Stimulated activated naive CD4-positive, alpha-beta T cell treated with Interleukin-2 at 50 U/mL for 16 hours (primary cell): ENCODE results near the gene ASPA.
A peak's percentile ranks its signal among the peaks of the same experiment; 100 is the strongest.

ENCODE experiments used
- DNase-seq: peaks from one replicate; lab custom pipeline; 2025; lab: John Stamatoyannopoulos, UW

Gene ASPA

DNA sequence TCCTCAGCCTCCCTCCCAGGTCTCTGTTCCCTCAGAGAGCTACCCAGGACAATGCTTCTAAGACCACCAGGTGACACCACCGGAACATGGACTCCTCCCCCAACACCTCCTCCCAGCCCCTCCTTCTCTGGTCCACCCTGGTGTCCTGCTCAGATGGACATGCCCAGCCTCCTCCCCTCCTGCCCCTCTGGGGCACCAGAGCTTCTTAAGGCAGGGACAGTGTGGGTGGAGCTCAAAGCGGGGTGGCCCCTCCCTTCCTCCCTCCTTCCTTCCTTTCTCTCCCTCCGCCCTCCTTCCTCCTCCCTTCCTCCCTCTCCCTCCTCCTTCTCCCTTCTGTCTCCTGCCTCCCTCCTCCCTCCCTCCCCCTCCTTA lies 59.1 kb downstream of the ASPA start:
- DNase-seq, result no peak

DNA sequence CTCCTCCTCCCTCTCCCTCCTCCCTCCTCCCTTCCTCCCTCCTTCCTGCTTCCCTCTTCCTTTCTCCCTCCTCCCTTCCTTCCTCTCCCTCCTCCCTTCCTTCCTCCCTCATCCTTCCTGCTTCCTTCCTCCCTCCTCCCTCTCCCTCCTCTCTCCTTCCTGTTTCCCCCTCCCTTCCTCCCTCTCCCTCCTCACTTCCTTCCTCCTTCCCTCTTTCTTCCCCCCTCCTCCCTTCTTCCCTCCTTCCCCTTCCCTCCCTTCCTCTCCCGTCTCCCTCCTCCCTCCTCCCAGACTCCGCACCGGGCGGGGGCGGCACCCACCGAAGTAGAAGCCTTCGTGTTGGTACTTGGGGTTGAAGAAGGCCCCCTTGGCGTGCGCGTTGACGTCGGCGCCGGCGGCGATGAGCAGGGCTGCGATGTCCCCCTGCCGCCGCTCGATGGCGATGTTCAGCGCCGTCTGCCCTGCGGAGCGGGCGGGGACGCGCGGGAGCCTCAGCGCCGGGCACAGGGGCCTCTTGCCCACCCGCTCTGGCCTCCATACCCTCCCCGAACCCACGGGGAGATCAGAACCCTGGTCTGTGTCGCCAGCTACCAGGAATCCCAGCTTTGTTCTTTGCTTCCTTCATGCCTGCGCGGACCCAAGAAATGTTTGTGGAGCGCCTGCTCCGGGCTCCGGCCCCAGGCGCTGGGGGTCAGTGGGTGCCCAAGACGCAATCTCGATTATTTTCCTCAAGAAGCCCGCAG lies 59.6 kb downstream of the ASPA start:
- peak; percentile 40 for DNase-seq

DNA sequence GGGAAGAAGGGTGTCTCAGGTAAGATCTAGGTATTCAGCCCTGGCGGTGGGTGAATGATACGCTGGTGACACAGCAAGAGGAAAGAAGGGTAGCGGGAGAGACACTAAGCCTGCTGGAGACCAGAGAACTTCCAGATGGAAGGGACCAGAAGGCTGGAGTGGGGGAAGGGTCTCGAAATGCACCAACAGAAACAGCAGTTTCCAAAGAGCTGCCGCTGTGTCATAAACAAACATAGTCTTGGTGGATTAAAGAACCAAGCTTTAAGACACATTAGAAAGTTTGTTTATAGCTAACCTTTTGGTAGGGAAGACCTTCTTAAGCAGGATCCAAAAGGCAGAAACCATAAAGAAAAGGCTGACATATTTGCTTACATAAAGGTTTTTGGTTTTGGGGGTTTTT lies 60.9 kb downstream of the ASPA start:
- DNase-seq, result no peak

DNA sequence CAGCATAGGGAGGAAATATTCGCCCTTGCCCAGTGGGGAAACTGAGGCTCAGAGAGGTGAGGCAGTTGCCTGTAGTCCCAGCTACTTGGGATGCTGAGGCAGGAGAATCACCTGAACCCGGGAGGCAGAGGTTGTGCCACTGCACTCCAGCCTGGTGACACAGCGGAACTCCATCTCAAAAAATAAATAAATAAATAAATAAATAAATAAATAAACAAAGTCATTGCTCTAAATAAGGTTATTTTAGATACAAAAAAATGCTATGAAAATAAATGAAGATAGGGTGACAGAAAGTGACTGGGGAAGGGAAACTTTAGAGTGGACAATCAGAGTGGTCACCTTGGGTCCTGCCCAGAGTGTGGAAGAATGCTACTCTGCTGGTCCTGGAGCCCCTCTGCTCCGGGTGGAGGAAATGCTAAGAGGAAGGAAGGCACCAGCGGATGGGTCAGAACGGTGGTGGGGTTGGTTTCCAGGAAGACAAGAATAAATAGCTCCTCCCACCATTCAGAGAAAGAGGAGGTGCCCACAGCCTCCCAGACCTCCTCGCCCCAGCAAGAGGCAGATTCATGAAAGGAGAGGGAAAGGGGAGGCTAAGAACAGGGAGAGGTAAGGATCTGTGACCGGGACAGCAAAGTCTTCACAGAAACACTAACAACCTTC lies 64.2 kb downstream of the ASPA start:
- no peak for DNase-seq

DNA sequence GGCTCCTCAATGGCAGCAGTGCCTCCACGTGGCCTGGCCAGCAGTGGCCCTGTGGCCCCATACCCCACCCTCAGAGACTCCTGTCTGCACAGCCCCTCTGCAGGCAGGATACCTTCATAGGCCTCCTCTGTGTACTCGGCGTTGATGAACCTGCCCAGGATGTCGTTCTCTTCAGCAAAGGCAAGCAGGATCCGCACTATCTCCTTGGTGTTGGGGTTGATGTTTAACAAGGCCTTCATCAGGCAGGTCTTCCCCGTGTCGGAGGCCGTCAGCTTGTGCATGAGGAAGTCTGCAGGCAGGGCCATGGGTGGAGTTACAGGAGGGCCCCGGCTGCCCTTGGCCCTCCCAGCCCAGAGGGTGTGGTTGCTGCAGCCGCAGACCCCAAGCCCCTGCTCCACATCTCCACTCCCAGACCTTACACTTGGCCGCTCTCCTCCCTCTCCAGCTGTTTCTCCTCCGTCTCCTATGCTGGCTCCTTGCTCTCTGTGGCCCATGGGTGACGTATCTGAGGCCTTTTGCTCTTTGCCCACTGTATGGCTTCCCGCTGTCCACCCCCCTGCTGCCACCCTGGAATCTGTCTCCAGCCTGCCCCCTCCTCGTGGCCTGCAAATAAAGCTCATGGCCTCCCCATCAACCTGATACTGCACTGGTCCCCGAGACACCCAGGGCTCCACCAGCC lies 66.8 kb downstream of the ASPA start:
- no peak for DNase-seq

DNA sequence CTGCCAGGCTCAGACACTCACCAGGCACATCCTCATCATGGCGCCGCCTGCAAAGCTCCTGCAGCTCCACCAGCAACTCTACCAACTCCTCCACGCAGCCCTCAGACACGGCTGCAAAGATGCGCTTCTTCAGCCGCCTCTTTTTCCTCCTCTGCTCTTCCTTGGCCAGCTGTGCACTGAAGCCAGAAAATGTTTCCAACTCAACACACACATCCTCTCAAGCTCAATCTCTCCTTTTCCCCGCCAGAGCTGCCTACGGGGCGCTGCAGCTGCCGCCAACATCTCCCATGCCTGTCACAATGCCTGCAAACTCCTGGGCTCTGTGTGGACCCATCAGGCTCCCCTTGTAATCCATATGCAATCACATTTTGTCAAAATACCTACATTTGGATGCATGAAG lies 67.7 kb downstream of the ASPA start:
- DNase-seq, result no peak

DNA sequence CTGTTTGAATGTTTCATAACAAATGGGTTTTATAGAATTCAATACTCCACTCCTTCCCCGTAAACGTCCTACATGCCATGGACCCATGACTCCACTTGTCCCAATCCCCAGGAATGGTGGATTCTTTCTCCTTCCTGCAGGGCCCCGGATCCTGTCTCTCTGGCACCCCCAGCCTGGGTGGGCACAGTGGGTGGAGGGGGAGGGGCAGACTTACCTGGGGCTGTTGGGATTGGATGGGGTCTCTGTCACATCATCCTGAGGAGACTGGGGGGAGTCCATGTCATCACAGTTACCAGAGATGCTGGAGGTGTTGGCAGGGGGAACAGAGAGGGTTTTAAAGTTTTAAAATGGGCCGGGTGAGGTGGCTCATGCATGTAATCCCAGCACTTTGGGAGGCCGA lies 68.6 kb downstream of the ASPA start:
- DNase-seq, result no peak

DNA sequence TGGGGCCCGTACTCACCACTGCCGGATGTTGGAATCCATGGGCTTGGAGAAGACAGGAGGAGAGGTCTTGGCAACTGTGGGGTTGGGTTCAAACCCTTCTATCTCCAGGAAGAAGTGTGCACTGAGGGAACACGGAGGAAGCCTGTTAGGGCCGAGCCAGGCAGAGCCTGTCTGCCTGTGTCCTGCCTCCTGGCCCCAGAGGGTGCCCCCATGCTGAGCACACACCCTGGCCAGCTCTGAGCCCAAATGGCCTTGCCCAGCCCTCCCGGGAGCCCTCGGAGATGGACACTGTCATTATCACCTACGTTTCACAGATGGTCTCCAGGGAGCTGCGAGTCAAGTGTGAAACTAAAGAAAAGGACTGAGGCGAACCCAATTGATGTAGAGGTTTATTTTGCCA lies 69.4 kb downstream of the ASPA start:
- DNase-seq, result no peak

DNA sequence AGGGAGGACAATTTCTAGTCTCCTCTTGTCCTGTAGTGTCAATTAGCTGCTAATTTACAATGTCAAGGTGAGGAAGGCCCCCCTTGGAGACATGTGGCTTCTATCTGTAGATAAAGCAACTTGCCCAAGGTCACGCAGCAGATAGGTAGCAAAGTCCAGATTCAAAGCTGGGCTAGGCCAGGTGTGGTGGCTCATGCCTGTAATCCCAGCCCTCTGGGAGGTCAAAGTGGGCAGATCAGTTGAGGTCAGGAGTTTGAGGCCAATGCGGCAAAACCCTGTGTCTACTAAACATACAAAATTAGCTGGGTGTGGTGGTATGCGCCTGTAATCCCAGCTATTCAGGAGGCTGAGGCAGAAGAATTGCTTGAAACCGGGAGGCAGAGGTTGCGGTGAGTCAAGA lies 70.7 kb downstream of the ASPA start:
- no peak for DNase-seq

DNA sequence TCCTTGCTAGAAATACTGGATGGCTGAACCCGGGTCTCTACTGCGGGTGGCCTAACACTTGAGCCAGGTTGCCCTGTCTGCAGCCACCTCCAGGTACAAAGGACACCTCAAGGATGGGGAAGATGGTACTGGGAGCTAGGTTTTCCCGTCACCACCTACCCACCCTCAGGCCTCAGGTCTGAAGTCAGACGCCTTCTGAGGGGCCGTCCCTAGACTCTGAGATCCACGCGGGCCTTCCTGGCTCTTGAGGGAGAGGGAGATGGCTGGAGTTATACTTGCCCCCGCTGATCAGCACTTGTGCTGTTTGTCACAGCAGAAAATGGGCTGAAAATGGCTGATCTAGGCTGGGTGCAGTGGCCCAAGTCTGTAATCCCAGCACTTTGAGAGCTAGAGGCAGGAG lies 71.2 kb downstream of the ASPA start:
- no peak for DNase-seq

DNA sequence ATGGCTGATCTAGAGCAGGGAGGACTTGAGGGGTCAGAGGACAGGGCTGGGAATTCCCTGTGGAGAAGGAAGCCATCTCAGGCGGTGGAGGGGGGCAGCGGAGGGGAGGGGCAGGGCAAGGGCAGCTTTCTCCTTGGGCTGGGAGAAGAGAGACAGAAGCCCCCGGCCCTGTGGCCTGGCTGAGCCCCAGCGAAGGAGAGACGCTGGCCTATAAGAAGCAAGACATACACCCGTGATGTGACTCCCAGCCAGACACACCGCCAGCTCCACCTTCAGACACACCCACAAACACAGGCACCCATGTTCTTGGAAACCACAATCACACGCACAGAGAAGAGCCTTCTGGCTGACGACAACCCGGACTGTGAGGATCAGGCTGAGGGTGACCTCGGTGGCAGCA lies 71.8 kb downstream of the ASPA start:
- DNase-seq, result no peak

DNA sequence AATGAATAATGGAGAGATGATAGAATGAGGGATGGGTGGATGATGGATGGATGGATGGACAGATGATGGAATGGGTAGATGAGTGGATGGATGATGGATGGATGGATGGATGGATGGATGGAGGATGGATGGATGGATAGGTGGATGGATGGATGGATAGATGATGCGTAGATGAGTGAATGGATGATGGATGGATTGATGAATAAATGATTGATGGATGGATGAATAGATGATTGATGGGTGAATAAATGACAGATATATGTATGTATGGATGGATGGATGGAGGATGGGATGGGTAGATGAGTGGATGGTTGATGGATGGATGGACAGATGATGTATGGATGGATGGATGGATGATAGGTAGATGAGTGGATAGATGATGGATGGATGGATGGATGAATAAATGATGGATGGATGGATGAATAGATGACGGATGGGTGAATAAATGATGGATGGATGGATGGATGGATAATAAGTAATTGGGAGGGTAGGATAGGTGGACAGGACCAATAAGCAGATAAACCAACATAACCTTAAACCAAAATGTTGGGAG lies 73.9 kb downstream of the ASPA start:
- no peak for DNase-seq

DNA sequence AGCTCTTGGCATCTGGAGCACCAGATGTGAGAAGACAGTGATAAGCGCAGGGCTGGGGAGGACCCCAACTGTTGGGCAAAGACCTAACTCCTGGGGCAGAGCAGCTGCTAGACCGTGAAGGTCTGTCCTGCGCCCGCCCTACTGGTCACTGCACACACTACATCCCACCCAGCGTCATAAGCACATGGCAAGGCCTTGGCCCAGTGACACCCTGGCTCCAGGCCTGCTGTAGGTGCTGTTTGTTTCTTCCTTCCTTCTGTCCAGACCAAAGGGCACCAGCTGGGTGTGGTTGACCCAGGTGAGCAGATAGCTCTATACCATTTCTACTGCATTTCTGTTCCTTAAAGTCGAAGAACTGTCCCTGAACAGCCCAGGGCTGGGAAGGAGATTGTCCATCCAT lies 75.4 kb downstream of the ASPA start:
- no peak for DNase-seq

DNA sequence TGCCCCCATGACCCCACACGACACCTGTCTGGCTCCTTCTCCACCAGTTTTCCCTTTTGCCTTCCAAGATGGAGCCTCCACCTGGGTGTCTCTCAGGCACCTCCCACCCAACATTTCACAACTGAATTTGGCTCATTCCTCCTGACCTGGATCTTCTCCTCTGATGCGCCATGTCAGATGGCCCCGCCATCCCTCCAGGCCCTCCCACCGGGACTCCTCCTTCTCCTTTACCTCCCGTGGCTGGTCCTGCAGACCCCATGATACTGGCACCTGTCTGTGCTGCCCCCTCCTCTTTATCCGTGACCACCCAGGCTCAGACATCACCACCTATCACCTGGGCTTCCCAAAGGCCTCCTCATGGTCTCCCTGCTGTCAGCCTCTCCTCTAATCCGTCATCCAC lies 77.1 kb downstream of the ASPA start:
- no peak for DNase-seq
